ENCODE measurements around the gene BMAL2.

- TF ChIP-seq CTCF (IDR thresholded peaks at IDR 0.05) = no peak
- peak in 1 of 4 donors; percentile 12 for TF ChIP-seq POLR2A (IDR thresholded peaks at IDR 0.05)
Observed at GRCh38 chr12:27331291-27331926, 1.2 kb upstream of the BMAL2 start.

All from esophagus squamous epithelium (tissue), 4 donors.